SU-DHL-6 (cell line): Measurements from ENCODE around the gene ADD3.
"Not testable (repeated sequence)": the region's sequence is repeated elsewhere in the genome, so short reads cannot be mapped to it uniquely, and the experiment has no call there.

Source experiments
- H2AFZ ChIP-seq: fragments of 200-600 bp; sonication (generic); 2 replicates; pipeline ENCODE4 v1.6.1; 2014; ENCODE audit warnings: low read depth, mild to moderate bottlenecking, moderate library complexity, mixed read lengths, antibody characterized with exemption, low read length; ENCODE audit not compliant: severe bottlenecking
- H3F3A ChIP-seq: fragments of 200-600 bp; shearing (Covaris generic); 2 replicates; pipeline ENCODE4 v1.6.0; 2016; ENCODE audit warnings: antibody characterized with exemption, mild to moderate bottlenecking; ENCODE audit not compliant: insufficient read depth
- H3K27ac ChIP-seq: fragments of 200-600 bp; sonication (generic); 2 replicates; pipeline ENCODE4 v1.5.1; 2016; ENCODE audit warnings: low read depth, mild to moderate bottlenecking, low read length, moderate library complexity, mixed read lengths
- H3K27me3 ChIP-seq: fragments of 200-600 bp; sonication (generic), shearing (Covaris generic); 2 replicates; pipeline ENCODE4 v1.6.0; 2014; ENCODE audit warnings: mild to moderate bottlenecking, low read length
- H3K36me3 ChIP-seq: fragments of 200-600 bp; sonication (generic); 2 replicates; pipeline ENCODE4 v1.6.1; 2014; ENCODE audit warnings: mild to moderate bottlenecking, low read length, mixed read lengths
- H3K4me2 ChIP-seq: fragments of 300-600, 200-600 bp; shearing (Covaris generic), sonication (generic); 2 replicates; pipeline ENCODE4 v1.6.0; 2014; ENCODE audit warnings: low read length, low read depth, mild to moderate bottlenecking; ENCODE audit not compliant: poor library complexity, severe bottlenecking
- H3K4me3 ChIP-seq: fragments of 200-600 bp; sonication (generic); 2 replicates; pipeline ENCODE4 v1.5.1; 2014; ENCODE audit warnings: antibody characterized with exemption, low read length, mild to moderate bottlenecking, mixed read lengths; ENCODE audit not compliant: insufficient read depth, poor library complexity, severe bottlenecking
- H3K79me2 ChIP-seq: fragments of 200-600 bp; sonication (generic); 2 replicates; pipeline ENCODE4 v1.6.1; 2014; ENCODE audit warnings: mild to moderate bottlenecking, low read length, moderate library complexity; ENCODE audit not compliant: insufficient read depth
- H3K9ac ChIP-seq: fragments of 200-600 bp; sonication (generic); 2 replicates; pipeline ENCODE4 v1.7.0; 2014; ENCODE audit warnings: mild to moderate bottlenecking, low read length
- H3K9me2 ChIP-seq: fragments of 200-600 bp; sonication (generic); replicated peaks from 2 replicates; pipeline ENCODE4 v1.6.1; 2014; ENCODE audit warnings: low read length; ENCODE audit not compliant: insufficient read depth
- H3K9me3 ChIP-seq: fragments of 200-600 bp; sonication (generic); 2 replicates; pipeline ENCODE4 v1.6.1; 2014; ENCODE audit warnings: low read length, mixed read lengths; ENCODE audit not compliant: insufficient read depth
- H4K20me1 ChIP-seq: fragments of 200-600 bp; sonication (generic); 2 replicates; pipeline ENCODE4 v1.6.1; 2014; ENCODE audit warnings: low read depth, mild to moderate bottlenecking, antibody characterized with exemption, low read length, moderate library complexity, mixed read lengths
- EZH2phosphoT487 ChIP-seq: fragments of 200-600 bp; sonication (generic), shearing (Covaris generic); conservative IDR thresholded peaks from 2 replicates; pipeline ENCODE4 v1.6.1; 2018; ENCODE audit warnings: mild to moderate bottlenecking, antibody characterized with exemption, low read length, moderate library complexity, mixed read lengths
- TF ChIP-seq, protein P1 (sequence below): fragments of 200-600 bp; sonication (generic); IDR thresholded peaks from one replicate; pipeline ENCODE4 v1.5.1; 2017; ENCODE audit warnings: antibody characterized with exemption, mild to moderate bottlenecking, low read length, moderate library complexity; ENCODE audit not compliant: insufficient read depth, poor library complexity, severe bottlenecking

The ADD3 gene

DNA sequence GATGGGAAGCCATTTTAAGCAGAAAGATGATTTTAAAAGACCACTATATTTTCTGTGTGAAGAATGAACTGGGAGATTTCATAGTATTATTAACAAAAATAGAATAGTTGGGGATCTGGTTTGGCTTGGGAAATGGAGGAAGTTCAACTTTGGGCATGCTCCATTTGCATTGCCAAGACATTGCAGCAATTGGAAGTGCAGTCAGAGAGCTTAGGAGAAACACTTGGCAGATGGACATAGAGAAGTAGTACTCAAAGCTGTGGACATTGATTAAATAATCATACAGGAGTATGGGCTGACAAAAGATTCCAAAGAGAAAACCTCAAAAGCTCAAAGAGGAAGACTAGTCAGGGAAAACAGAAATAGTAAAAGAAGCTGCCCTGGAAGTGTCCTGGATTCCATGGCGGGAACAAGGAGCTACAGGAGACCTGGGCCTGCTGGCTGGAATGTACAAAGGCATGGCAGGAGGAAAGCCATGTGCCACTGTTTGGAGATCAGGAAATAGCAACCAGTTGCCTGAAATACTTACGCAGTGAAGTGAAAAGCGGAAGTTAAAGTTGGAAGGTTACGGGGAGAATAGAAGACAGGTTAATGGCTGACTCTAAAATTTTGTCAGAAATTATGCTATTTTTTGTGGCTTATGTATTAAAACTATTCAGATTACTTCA, 106.0 kb downstream of the ADD3 start:
- H4K20me1 ChIP-seq = no peaks in the 10 kb centered on the region
- H3K36me3 ChIP-seq = peaks cover 31% of the 10 kb centered on the region; the same call in 1 of the 2 replicates
- H3K4me3 ChIP-seq = no peak overlapping the region
- no peak overlapping the region for H3K4me2 ChIP-seq
- no peaks in the 10 kb centered on the region; the same call in 1 of the 2 replicates for H3F3A ChIP-seq
- peaks cover 7% of the 10 kb centered on the region; the same call in 1 of the 2 replicates for H3K79me2 ChIP-seq
- no peak overlapping the region for H3K9ac ChIP-seq
- H3K27ac ChIP-seq = no peak overlapping the region
- no peaks in the 10 kb centered on the region for H3K9me2 ChIP-seq
- no peak overlapping the region for H2AFZ ChIP-seq
- no peak for TF ChIP-seq EZH2phosphoT487
- TF ChIP-seq, protein P1, sequence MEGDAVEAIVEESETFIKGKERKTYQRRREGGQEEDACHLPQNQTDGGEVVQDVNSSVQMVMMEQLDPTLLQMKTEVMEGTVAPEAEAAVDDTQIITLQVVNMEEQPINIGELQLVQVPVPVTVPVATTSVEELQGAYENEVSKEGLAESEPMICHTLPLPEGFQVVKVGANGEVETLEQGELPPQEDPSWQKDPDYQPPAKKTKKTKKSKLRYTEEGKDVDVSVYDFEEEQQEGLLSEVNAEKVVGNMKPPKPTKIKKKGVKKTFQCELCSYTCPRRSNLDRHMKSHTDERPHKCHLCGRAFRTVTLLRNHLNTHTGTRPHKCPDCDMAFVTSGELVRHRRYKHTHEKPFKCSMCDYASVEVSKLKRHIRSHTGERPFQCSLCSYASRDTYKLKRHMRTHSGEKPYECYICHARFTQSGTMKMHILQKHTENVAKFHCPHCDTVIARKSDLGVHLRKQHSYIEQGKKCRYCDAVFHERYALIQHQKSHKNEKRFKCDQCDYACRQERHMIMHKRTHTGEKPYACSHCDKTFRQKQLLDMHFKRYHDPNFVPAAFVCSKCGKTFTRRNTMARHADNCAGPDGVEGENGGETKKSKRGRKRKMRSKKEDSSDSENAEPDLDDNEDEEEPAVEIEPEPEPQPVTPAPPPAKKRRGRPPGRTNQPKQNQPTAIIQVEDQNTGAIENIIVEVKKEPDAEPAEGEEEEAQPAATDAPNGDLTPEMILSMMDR = no peak
- no peaks in the 10 kb centered on the region for H3K27me3 ChIP-seq
- no peaks in the 10 kb centered on the region for H3K9me3 ChIP-seq

DNA sequence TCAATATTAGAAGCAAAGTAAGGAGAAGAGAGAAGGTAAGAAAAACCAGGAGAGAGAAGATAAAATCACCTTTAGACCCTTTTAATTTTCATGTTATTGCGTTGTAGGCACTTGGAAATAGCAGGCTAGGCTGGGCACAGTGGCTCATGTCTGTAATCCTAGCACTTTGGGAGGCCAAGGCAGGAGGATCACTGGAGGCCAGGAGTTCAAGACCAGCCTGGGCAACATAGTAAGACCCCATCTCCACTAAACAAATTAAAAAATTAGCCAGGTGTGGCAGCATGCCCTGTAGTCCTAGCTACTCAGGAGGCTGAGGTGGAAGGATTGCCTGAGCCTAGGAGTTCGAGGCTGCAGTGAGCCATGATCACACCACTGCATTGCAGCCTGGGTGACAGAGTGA, 106.9 kb downstream of the ADD3 start:
- H3K9me2 ChIP-seq, H3F3A ChIP-seq, H3K79me2 ChIP-seq, H3K27me3 ChIP-seq, H3K9ac ChIP-seq, H3K27ac ChIP-seq, H4K20me1 ChIP-seq, H3K9me3 ChIP-seq, H3K4me3 ChIP-seq, H2AFZ ChIP-seq, H3K4me2 ChIP-seq: not testable (repeated sequence)
- H3K36me3 ChIP-seq = peaks cover 38% of the 10 kb centered on the region; the same call in 1 of the 2 replicates

- Histone ChIP-seq H3K27me3 (no peaks in the 10 kb centered on the region), H3F3A (no peaks in the 10 kb centered on the region; the same call in 1 of the 2 replicates), H2AFZ (no peak overlapping the region), H3K9ac (no peak overlapping the region), H3K4me2 (no peak overlapping the region), H3K79me2 (no peaks in the 10 kb centered on the region), H3K9me3 (no peaks in the 10 kb centered on the region), H4K20me1 (no peaks in the 10 kb centered on the region), H3K4me3 (no peak overlapping the region), H3K27ac (no peak overlapping the region), H3K9me2 (no peaks in the 10 kb centered on the region), H3K36me3 (peaks cover 39% of the 10 kb centered on the region; the same call in 1 of the 2 replicates)
- TF ChIP-seq EZH2phosphoT487 = no peak
- TF ChIP-seq, protein P1 = no peak
Observed at GRCh38 chr10:110115784-110116520, 108.2 kb downstream of the ADD3 start.
